Stimulated activated CD8-positive, alpha-beta memory T cell treated with anti-CD3 and anti-CD28 coated beads, Interleukin-7, amount 100 ng/mL, for 4 hours (primary cell): Measurements from ENCODE around the gene MYH9.
A peak's percentile ranks its signal among the peaks of the same experiment; 100 is the strongest.
"Not testable (repeated sequence)": the region's sequence is repeated elsewhere in the genome, so short reads cannot be mapped to it uniquely, and the experiment has no call there.

Source experiments
- DNase-seq, 2 donors: peaks; one replicate each; pipeline ENCODE4 v3.0.0-alpha.2; 2020; ENCODE audit warnings: low read depth in 2 of 2

MYH9 gene

GRCh38 chr22:36293606-36294292 is 94.0 kb downstream of the MYH9 start:
- DNase-seq = no peak

GRCh38 chr22:36292823-36293530 is 94.8 kb downstream of the MYH9 start:
- no peak for DNase-seq

- DNase-seq = no peak
These were observed 95.7 kb downstream of the MYH9 start for GRCh38 chr22:36291831-36292740.

GRCh38 chr22:36290391-36291075 is 97.2 kb downstream of the MYH9 start:
- not testable (repeated sequence) for DNase-seq

GRCh38 chr22:36289948-36290371 is 97.8 kb downstream of the MYH9 start:
- peak in 1 of 2 donors; percentile 13 for DNase-seq

GRCh38 chr22:36289406-36289870 is 98.3 kb downstream of the MYH9 start:
- DNase-seq = no peak

DNA sequence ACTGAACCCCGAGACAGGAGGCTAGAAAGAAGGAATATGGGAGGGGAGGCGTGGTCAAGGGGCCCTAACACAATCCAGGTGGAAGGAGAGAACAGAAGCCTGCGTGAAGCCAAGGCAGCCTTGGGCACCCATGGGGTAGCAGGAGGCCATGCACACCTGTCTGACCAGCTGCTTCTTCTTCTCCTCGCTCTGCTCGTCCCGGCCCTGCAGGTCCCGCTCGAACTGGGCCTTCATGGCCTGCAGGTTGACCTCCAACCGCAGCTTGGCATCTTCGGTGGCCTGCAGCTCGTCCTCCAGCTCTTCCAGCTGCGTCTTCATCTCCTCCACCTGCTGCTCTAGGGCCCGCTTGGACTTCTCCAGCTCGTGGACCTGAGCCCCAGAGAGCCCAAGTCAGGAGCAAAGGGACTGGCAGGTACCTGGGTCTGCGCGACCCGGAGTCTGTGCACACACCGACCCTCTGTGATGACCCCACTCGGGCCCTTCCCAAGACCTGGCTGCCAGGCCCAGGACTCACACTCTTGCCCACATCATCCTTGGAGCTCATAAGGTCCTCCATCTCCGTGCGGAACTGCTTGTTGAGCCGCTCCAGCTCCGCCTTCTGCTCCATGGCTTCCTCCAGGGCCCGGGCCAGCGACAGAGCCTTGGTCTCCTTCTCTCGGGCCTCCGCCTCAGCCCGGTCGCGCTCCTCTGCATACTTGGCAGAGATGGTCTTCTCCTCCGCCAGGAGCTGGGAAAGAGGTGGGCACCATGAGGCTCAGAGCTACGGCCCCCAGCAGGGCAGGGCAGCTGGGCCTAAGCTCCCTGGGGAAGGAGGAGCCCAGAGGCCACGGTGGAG is 99.0 kb downstream of the MYH9 start:
- DNase-seq = no peak

- no peak for DNase-seq
These were observed 99.8 kb downstream of the MYH9 start for GRCh38 chr22:36287881-36288515.

GRCh38 chr22:36286096-36286957 is 101.4 kb downstream of the MYH9 start:
- peak in 1 of 2 donors; percentile 28 for DNase-seq

GRCh38 chr22:36285545-36285944 is 102.2 kb downstream of the MYH9 start:
- DNase-seq = no peak

GRCh38 chr22:36285017-36285416 is 102.8 kb downstream of the MYH9 start:
- no peak for DNase-seq

GRCh38 chr22:36284171-36284571 is 103.6 kb downstream of the MYH9 start:
- no peak for DNase-seq

GRCh38 chr22:36282328-36282831 is 105.4 kb downstream of the MYH9 start:
- no peak for DNase-seq

DNA sequence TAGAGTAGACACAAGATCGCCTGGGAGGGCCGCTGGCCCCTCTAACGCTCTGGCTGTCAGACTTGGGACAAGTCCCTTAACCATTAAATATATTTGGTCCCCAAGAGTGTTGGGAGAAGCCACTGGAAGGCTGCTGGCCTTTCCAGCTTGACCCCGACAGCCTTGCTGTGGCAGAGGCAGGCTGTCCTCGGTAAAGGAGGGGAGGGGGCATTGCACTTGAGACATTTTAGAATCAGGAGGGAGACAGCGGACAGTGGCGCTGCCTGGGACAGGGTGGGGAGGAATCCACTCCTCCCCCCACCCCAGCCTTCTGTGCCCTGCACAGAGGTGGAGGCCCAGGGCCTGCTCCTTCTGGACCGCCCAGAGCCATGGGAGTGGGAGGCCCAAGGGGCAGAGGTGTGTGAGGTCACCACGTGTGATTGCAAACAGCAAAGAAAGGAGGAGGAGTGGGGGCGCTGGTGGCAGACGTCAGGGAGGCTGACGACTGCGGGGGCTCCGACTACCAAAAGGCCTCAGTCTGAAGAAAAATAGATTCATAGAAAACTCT is 105.9 kb downstream of the MYH9 start:
- no peak for DNase-seq

DNA sequence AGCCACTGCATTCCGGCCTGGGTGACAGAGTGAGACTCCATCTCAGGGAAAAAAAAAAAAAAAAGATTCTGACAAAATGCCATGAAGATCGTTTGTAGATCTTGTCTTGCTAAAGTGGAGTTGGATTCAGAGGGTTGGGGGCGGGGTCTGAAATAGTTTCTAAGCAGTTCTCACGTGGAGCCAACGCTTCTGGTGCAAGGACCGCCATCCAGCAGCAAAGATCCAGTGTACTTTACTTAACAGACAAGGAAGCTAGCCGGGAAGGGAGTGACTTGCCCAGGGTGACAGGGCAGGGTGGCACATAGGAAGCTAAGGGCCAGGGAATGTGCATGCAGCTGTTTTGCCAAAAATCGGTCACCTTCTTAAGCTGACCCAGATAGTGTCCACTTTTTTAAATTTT is 107.4 kb downstream of the MYH9 start:
- no peak for DNase-seq

- DNase-seq = no peak
These were observed 108.5 kb downstream of the MYH9 start for GRCh38 chr22:36279219-36279666.

DNA sequence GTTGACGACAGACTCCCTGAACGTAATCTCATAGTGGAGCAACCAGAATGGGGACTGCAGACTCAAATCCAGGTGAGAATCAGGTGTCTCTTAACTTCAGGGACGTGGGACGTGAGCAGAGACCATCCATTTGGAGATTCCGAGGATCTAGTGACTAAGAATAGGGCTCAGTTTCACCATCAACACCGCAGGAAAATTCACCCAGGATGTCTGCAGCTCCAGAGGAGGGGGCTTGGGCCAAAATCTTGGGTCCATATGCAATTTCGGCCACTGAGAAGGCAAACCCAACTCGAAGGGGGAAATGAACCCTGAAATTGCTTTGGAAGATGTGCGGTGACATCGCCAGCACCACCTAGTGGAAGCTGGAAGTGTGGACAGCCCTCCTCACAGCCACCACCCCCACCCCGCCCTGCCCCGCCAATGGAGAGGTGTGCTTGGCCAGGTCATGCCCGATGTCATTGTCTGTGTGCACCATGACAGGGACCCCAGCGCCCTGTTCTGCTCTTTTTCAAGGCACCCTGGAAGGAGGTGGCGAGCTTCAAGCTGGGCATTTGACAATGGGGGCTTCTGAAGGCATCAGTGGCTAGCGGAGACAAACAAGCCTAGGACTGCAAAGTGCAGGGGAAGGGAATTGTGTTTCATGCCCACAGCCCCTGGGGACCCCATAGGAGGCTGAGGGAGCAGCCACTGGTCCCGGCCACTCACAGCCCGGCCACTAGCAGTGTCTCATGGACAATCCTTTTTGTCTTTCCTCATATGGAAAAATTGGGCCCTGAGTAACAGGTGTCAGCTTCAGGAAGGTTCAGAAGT is 110.1 kb downstream of the MYH9 start:
- peak; percentile 35 to 50 for DNase-seq

GRCh38 chr22:36274531-36274930 is 113.2 kb downstream of the MYH9 start:
- DNase-seq = no peak
